ENCODE data around the gene UBE2K. TPM values are rescaled to one million over a fixed set of nuclear protein-coding genes. Genes with fewer than 3 reads are reported as not detected.
A peak's percentile ranks its signal among the peaks of the same experiment; 100 is the strongest.

UBE2K gene
- total and polyA plus RNA-seq, 10 of the 15 experiments (the other 5 are each of a cell fraction or from before 2014, with no cell fraction given): 17.0 to 141 (median 75.5) TPM

- peak; percentile 63; the same call in 1 of the 2 replicates for TF ChIP-seq ZNF687 (IDR thresholded peaks at IDR 0.05)
- TF ChIP-seq NKRF (conservative IDR thresholded peaks at IDR 0.05): 0 out of 2 replicates have a peak, but pooled peaks have one; percentile 16
- 0 out of 2 replicates have a peak, but pooled peaks have one; percentile 48 for TF ChIP-seq NFIC (IDR thresholded peaks at IDR 0.05; ENCODE audit: low read depth, low read length)
- no peak for TF ChIP-seq ZNF274 (IDR thresholded peaks at IDR 0.05; ENCODE audit: insufficient read depth, insufficient read length)
- TF ChIP-seq CREM (IDR thresholded peaks at IDR 0.05; ENCODE audit: low read depth): no peak
- no peak for TF ChIP-seq POLR2AphosphoS2 (IDR thresholded peaks at IDR 0.05; ENCODE audit: low read depth, low read length)
- TF ChIP-seq FOS (IDR thresholded peaks at IDR 0.05; ENCODE audit: borderline replicate concordance, extremely low read depth, insufficient read length): no peak
- TF ChIP-seq JUND (IDR thresholded peaks at IDR 0.05; ENCODE audit: low read depth, low read length): no peak
- no peak for TF ChIP-seq FOXK2 (IDR thresholded peaks at IDR 0.05)
- peak; percentile 73 for TF ChIP-seq BMI1 (IDR thresholded peaks at IDR 0.05; ENCODE audit: borderline replicate concordance)
- no peak for TF ChIP-seq SIX5 (IDR thresholded peaks at IDR 0.05; ENCODE audit: low read depth, low read length, severe bottlenecking)
- no peak for TF ChIP-seq KLF5 (IDR thresholded peaks at IDR 0.05; ENCODE audit: partially characterized antibody)
- no peak for TF ChIP-seq NR2C2 (IDR thresholded peaks at IDR 0.05; ENCODE audit: borderline replicate concordance, control insufficient read depth, insufficient read length, low read depth)
- no peak for TF ChIP-seq NRF1 (conservative IDR thresholded peaks at IDR 0.05; ENCODE audit: low read depth, low read length)
- TF ChIP-seq YBX1 (IDR thresholded peaks at IDR 0.05): no peak
- TF ChIP-seq POU2F2 (IDR thresholded peaks at IDR 0.05; ENCODE audit: borderline replicate concordance, low read depth, low read length): no peak
- TF ChIP-seq RAD51 (IDR thresholded peaks at IDR 0.05): peak; percentile 86
- TF ChIP-seq CEBPZ (IDR thresholded peaks at IDR 0.05; ENCODE audit: low read depth, low read length): no peak
- no peak for TF ChIP-seq CBX5 (IDR thresholded peaks at IDR 0.05; ENCODE audit: low read depth)
- TF ChIP-seq HDGF (IDR thresholded peaks at IDR 0.05): no peak
Measured at GRCh38 chr4:39763714-39764572, 66.0 kb downstream of the UBE2K start (continued).
